ENCODE measurements around the gene RXFP3. TPM values are rescaled to one million over a fixed set of nuclear protein-coding genes. Genes with fewer than 3 reads are reported as not detected.
"Not testable (repeated sequence)": the region's sequence is repeated elsewhere in the genome, so short reads cannot be mapped to it uniquely, and the experiment has no call there.

Gene RXFP3
- total RNA-seq, 1 donor from 2014 or later: not detected

DNA sequence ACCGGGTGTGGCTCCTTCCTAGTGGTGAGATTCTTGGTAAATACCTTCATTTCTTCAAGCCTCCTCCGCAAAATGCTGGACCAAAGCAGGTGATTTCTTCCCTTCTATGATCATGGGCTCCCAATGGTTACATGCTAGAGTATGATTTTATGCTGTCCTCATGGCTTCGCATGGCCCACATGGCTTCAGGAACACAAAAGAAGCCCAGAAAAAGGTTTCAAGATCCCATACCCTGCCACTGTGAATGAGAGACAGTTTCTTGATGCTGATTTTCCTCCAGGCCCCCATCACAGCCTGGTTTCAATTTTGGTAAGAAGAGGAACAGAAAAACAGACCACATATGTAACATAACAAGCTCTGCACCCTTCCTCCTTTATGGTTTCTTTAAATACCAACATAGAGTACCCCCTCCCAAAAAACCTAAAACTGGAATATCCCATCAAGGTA, 2.4 kb upstream of the RXFP3 start:
- no peak for ATAC-seq
- intact Hi-C loops (cut with micrococcal nuclease): loop anchor here (10.0 kb wide), 1 partner anchor 499 kb away; no protein-coding TSS in a partner anchor

DNA sequence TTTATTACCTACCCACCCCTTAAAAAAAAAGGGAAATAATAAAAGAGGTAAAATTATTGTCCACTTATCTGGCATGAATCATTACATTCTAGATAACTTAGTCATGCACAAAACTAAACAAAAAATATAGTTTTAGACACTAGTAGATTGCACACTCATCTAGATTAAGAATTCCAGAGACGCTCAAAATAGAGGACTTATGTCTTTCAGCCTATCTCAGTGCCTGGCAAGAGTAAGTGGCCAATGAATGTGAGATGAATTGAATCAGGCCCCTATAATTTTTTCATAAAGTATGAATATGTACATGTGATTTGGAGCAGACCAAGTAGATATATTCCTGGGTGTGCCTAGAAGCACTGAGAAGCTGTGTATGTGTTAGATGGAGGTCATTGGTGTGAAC, 2.0 kb upstream of the RXFP3 start:
- intact Hi-C loops (cut with micrococcal nuclease): loop anchor here (10.0 kb wide), 1 partner anchor 499 kb away; no protein-coding TSS in a partner anchor
- DNase-seq: no peak
- no peak for ATAC-seq

More for the DNA sequence above, 2.4 kb upstream of the RXFP3 start:
- DNase-seq: no peak

DNA sequence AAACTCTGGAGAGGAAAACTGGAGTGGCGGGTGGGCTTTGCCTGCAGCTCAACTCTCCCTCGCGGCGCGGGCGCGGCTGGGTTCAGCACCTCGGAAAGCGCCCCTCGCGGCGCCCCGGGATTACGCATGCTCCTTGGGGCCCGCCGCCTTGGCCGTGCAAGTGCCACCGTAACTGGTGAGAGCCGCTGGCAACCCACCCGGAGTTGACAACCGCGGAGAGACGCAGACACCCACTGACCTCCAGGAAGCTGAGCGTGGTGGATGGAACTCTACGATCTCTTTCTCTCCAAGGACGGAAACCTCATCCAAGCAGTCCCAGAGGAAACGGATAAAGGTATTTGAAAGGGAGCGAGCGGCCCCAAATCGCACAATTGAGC, 194 bp upstream of the RXFP3 start:
- peak; percentile 96 for ATAC-seq
- DNase-seq: peak; percentile 81
- intact Hi-C loops (cut with micrococcal nuclease): loop anchor here (10.0 kb wide), 1 partner anchor 501 kb away; no protein-coding TSS in a partner anchor

DNA sequence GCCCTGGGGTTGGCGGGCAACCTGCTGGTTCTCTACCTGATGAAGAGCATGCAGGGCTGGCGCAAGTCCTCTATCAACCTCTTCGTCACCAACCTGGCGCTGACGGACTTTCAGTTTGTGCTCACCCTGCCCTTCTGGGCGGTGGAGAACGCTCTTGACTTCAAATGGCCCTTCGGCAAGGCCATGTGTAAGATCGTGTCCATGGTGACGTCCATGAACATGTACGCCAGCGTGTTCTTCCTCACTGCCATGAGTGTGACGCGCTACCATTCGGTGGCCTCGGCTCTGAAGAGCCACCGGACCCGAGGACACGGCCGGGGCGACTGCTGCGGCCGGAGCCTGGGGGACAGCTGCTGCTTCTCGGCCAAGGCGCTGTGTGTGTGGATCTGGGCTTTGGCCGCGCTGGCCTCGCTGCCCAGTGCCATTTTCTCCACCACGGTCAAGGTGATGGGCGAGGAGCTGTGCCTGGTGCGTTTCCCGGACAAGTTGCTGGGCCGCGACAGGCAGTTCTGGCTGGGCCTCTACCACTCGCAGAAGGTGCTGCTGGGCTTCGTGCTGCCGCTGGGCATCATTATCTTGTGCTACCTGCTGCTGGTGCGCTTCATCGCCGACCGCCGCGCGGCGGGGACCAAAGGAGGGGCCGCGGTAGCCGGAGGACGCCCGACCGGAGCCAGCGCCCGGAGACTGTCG, 976 bp downstream of the RXFP3 start:
- intact Hi-C loops (cut with micrococcal nuclease): loop anchor here (10.0 kb wide), 1 partner anchor 502 kb away; no protein-coding TSS in a partner anchor
- ATAC-seq: no peak
- DNase-seq: no peak

DNA sequence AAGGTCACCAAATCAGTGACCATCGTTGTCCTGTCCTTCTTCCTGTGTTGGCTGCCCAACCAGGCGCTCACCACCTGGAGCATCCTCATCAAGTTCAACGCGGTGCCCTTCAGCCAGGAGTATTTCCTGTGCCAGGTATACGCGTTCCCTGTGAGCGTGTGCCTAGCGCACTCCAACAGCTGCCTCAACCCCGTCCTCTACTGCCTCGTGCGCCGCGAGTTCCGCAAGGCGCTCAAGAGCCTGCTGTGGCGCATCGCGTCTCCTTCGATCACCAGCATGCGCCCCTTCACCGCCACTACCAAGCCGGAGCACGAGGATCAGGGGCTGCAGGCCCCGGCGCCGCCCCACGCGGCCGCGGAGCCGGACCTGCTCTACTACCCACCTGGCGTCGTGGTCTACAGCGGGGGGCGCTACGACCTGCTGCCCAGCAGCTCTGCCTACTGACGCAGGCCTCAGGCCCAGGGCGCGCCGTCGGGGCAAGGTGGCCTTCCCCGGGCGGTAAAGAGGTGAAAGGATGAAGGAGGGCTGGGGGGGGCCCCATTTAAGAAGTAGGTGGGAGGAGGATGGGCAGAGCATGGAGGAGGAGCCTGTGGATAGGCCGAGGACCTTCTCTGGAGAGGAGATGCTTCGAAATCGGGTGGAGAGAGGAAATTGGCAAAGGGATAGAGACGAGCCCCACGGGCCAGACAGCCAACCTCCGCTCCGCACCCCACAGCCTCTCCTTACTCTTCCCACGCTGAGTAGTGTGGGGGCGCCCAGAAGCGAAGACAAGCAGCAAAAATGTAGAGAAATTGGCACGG, 1.7 kb downstream of the RXFP3 start:
- ATAC-seq: no peak

DNA sequence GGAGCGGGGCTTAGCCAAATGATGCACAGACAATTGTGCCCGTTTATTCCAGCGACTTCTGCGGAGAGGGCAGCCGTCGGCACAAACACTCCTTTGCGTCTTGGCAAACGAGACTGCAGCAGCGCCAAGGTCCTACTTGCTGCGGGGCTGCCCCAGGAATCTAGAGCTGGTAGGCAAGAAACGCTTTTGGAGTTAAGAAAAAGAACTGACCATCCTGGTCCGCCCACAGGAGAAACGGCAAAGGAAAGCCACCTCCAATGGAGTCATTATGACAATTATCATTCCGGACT, 2.3 kb downstream of the RXFP3 start:
- DNase-seq (no peak), ATAC-seq (no peak)
- intact Hi-C loops (cut with micrococcal nuclease): loop anchor here (10.0 kb wide), 1 partner anchor 504 kb away; no protein-coding TSS in a partner anchor

More for the DNA sequence above, 1.7 kb downstream of the RXFP3 start:
- intact Hi-C loops (cut with micrococcal nuclease): loop anchor here (10.0 kb wide), 1 partner anchor 503 kb away; no protein-coding TSS in a partner anchor
- DNase-seq: no peak

DNA sequence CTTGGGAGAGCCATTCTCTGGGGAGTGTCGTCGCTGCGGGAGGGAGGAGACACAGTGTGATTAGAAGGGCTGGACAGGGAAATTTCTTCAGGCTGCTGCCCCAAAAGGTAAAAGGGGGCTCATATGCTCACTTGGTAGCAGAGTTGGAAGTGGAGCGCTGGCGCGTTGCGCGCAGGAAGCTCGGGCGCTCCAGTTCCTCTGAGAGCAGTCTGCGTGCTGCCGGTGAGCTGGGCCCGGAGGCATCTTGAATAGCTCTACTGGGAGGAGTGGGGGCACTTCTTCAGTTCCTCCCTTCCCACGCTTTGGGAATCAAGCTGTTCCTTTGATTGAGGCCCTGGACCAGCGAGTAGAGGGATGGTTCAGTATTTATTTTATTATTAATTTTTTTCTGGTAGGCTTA, 2.7 kb downstream of the RXFP3 start:
- DNase-seq: no peak
- intact Hi-C loops (cut with micrococcal nuclease): loop anchor here (10.0 kb wide), 1 partner anchor 504 kb away; no protein-coding TSS in a partner anchor

DNA sequence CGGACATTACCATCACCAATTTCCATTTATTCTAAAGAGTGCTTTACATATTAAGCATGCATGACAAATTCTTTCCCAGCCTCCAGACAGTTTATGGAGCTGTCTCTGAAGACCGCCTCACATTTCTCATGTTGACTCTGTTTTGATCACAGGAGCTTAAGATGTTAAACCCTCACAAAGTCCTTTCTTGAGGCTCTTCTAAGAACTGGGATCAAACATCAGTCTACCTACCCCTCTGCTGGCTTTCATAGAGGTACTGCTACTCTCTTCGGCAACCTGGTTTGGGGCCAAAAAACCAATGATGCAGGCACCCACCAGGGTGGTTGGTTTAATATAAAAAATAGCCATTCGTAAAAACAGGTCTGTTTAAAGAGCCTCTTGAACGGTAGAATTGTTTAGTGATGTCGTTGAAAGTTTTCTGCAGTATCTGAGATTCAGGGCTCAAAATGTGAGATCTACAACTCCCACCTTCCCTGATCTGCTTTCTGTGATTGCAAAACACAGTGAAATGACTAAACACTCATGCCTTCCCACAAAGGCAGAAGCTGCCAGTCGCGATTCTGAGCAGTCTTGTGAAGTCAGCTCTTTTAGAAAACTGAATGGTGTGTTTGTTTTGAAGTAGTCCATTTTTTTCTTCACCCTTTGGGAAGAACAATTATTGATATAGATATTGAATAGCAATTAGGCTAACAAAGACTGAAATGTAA, 3.5 kb downstream of the RXFP3 start:
- DNase-seq (no peak), ATAC-seq (no peak)
- intact Hi-C loops (cut with micrococcal nuclease): loop anchor here (10.0 kb wide), 1 partner anchor 505 kb away; no protein-coding TSS in a partner anchor

More for the DNA sequence above, 2.7 kb downstream of the RXFP3 start:
- no peak for ATAC-seq

DNA sequence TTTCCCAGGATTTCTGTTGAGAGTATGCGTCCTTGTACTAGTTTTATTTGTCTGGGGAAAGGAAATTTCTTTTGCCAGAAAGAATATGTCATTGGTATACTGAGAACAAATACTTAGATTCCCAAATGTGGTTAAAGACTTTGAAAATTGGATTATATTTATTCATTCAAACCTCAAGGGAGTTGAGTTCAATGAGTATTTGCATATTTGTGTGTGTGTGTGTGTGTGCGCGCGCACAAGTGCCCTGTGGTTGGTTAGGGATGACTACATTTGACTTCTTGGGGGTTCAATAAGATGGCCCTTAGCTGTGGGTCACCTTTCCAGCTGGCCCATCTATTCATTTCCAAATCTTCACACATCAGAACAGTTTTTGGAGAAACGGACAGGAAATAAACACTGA, 4.9 kb downstream of the RXFP3 start:
- DNase-seq: no peak
- intact Hi-C loops (cut with micrococcal nuclease): no loop called here
- no peak for ATAC-seq

DNA sequence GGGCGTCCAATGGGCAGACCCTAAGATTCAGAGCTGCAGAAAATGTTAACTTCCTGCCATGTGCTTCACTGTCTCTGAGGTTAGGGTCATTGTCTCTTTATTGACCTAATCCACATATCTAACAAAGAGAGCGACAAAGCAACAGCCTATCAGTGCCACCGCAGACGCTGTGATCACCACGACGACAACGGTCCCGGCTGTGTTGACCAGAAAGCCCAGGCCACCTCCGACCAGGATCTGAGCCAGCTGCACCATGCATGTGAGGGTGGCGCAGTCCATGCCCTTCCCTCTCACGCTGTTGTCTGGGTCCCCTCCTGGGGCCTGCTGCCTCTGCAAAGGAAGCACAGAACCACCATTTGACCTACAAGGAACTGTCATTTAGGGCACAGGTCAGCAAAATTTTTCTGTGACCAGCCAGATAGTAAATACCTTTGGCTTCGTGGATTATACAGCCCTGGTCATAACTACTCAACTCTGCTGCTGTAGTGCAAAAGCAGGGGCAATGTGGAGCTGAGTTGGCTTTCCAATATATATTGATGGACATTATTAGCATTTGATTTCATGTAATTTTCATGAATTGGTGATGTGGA, 8.5 kb downstream of the RXFP3 start:
- intact Hi-C loops (cut with micrococcal nuclease): no loop called here
- DNase-seq (no peak), ATAC-seq (no peak)

DNA sequence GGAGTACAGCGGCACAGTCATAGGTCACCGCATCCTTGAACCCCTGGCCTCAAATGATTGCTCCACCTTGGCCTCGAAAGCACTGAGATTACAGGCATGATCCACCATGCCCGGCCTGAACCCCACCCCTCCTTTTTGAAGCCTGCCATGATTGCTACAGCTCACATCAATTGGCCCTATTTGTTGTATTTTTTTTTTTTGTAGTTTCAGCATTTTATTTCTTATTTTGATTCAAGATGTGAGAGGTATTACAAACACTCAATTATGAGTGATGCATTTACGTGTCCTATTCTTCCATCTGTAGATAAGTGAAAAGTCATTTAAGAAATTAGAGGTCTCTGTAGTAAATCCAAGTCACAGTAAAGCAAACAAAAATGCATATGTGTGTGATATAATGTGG, 16.0 kb downstream of the RXFP3 start:
- intact Hi-C loops (cut with micrococcal nuclease); DNase-seq; ATAC-seq: not testable (repeated sequence)

DNA sequence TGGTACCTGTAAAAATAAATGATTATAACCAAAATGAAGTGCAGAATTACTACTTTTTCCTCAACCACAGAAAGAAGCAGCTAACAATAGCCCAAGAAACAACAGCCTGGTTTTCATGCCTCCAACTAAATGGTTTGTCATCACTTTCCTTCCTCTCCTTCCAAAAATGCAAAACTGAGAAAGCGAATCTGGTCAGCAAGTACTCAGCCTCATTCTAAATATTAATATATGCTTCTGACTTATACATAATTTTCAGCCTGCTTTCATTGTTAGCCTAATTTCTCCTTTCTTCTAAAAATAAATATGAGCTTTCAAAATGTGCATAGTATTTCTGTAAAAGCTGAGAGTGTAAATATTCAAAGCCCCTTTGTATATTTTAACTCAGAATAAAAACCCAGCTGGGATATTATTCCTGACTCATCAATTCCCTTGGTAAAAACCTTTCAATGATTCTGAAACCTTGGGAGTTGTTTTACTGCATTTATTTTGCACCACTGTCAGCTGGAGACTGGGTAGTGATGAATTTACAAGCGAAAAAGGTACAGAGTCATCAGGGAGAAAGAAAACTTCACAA, 21.5 kb downstream of the RXFP3 start:
- ATAC-seq: no peak
- DNase-seq: no peak
- intact Hi-C loops (cut with micrococcal nuclease): no loop called here

DNA sequence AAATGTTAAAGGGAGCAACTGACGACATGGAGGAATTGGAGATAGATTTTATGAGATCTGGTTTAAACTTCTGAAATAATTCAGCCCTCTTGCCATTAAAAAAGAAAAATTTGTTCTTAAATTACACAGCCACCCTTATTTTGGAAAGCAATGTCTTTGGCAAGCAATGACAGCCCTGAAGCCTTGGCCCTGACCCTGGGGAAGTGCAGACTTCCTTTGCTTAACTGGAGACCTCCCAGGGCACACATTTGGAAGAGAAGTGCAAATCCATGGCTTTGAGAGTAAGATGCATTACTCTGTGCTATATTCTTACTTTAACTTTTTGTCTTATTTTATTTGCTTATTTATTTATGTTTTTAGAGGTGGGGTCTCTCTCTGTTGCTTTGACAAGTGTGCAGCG, 22.0 kb downstream of the RXFP3 start:
- ATAC-seq: no peak
- DNase-seq: no peak
- intact Hi-C loops (cut with micrococcal nuclease): no loop called here

DNA sequence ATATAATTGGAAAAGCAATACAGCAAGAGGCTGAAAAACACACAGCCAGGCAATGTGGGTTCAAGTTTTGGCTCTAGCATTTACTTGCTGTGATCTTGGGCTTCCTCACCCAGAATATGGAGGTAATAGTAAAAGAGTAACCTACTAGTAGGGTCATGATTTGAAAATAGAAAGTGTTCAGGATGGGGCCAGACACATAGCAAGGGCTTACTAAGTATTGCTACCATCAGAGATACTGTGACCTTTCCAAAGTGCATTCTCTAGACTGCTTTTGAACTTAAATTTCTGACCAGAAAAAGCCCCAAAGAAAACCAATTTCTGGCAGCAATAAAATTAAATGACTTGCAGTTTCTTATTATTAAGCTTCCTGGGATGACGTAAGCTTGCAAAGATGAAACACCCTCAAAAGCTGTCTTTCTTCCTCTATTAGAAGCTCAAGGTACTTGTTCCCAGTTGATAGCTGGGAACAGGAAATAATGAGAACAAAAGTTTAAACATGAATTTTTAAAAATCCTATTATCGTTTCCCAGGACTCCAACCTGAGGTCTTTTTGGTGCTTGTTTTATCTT, 28.0 kb downstream of the RXFP3 start:
- intact Hi-C loops (cut with micrococcal nuclease): no loop called here
- ATAC-seq: no peak

DNA sequence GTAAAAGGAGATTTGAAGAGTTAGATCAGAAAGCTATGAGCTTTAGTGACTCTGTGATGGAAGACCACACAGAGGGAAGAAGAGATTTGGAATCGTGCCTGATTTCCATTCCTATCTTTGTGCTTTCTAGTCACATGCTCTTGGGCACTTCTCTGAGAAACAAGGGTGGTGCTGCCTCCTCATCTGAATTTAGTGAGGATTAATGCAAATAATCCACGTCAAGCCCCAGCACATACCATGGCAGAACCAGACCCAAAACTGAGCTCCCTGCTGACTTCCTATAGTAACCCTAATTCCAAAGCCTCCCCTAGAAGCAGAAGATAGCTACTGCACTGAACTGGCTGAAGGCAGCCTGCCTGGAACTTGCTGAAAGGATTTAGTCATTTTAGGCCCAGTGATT, 30.6 kb downstream of the RXFP3 start:
- intact Hi-C loops (cut with micrococcal nuclease): no loop called here
- DNase-seq (no peak), ATAC-seq (no peak)

More for the DNA sequence above, 28.0 kb downstream of the RXFP3 start:
- DNase-seq: no peak

DNA sequence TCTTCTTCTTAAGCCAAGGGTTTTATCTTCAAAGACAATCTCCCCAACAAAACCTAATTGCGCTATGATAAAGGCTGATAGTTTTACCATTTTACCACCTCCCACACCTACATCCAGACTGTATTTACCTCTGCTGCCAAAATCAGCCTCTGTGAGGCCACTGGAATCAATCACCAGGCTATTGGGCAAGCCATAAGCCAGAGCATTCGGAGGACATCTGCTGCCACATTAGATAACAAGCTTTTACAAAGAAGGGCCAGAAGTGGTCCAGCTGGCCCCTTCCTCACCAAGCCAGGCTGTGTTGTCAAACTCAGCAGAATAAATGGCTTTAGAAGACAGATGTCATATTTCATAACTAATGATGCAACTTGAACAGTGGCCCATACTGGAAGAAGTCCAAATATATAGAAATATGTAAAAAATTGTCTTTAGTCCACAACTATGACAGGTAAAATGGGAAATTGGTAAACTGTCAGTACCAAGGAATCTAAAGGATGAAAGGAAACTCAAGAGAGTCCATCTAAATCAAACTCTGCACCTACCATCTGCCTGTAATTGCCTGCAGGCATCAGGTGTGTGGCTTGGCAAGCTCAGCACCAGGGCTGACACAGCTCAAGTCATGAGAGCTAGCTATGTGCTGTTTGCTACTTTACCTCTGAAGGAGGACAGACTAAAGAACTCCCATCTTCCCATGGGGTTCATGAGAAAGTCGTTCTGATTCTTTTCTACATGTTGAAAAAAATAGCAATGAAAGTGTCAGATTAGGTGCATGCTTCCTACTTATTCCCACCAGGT, 32.2 kb downstream of the RXFP3 start:
- intact Hi-C loops (cut with micrococcal nuclease): no loop called here
- no peak for DNase-seq
- peak; percentile 66 for ATAC-seq

DNA sequence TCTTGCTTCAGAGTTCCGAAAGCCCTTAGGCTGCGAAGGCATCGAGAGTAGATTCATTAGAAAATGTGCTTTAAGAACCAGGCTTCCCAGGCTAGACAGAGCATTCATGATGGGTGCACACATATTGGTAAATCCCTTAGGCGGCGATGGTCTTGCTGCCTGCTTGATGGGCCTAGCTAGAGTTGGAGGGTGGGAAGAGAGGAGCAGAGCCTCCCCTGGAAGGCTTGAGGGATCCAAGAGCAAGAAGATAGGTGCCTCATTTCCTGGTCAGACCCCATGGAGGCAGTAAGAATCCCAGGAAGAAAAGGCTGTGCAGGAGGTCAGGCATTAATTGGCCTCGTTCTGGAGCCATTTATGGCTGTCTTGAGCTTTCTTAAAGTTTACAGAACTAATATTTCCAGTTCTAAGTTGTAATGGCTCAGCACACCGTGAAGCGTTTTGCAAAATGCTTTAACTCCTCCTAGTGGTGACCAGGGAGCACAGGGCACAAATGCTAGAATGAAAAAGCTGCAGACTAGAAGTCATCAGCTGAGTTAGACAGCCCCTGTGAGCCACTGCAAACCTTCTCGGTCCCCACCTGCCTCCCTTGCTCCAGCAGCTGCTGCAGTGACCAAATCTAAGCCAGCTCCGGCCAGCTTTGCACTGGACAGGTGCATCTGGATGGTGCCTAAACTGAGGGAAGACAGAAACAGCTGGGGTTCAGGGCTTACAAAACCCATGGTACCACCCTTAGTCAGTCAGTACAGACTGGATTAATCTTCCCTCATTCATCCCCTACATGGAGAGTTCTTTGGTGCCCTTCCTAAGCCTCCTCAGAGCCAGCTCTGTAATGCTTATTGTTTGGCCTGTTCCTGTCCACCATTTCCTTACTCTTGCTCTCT, 33.6 kb downstream of the RXFP3 start:
- no peak for DNase-seq
- intact Hi-C loops (cut with micrococcal nuclease): loop anchor here (10.0 kb wide), 1 partner anchor 535 kb away; no protein-coding TSS in a partner anchor
- peak; percentile 79 for ATAC-seq
